ENCODE measurements around the gene SYNRG. TPM values are rescaled to one million over a fixed set of nuclear protein-coding genes. Genes with fewer than 3 reads are reported as not detected.
"Not testable (repeated sequence)": the region's sequence is repeated elsewhere in the genome, so short reads cannot be mapped to it uniquely, and the experiment has no call there.

Gene SYNRG
- total RNA-seq, 4 donors from 2014 or later, result 17.4 to 33.1 (median 22.7) TPM

GRCh38 chr17:37614391-37614790 is 5.2 kb upstream of the SYNRG start:
- DNase-seq (ENCODE audit: low spot score), result no peak
- TF ChIP-seq, protein P1, sequence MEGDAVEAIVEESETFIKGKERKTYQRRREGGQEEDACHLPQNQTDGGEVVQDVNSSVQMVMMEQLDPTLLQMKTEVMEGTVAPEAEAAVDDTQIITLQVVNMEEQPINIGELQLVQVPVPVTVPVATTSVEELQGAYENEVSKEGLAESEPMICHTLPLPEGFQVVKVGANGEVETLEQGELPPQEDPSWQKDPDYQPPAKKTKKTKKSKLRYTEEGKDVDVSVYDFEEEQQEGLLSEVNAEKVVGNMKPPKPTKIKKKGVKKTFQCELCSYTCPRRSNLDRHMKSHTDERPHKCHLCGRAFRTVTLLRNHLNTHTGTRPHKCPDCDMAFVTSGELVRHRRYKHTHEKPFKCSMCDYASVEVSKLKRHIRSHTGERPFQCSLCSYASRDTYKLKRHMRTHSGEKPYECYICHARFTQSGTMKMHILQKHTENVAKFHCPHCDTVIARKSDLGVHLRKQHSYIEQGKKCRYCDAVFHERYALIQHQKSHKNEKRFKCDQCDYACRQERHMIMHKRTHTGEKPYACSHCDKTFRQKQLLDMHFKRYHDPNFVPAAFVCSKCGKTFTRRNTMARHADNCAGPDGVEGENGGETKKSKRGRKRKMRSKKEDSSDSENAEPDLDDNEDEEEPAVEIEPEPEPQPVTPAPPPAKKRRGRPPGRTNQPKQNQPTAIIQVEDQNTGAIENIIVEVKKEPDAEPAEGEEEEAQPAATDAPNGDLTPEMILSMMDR (IDR thresholded peaks at IDR 0.05), result no peak
- no peak for ATAC-seq (ENCODE audit: low FRiP score)

- DNase-seq (ENCODE audit: low spot score) (no peak), ATAC-seq (ENCODE audit: low FRiP score) (no peak)
- TF ChIP-seq, protein P1 (IDR thresholded peaks at IDR 0.05), result no peak
Measured at GRCh38 chr17:37610971-37611370, 1.8 kb upstream of the SYNRG start.

- not testable (repeated sequence) for ATAC-seq (ENCODE audit: low FRiP score)
Measured at GRCh38 chr17:37610041-37610420, 813 bp upstream of the SYNRG start.

DNA sequence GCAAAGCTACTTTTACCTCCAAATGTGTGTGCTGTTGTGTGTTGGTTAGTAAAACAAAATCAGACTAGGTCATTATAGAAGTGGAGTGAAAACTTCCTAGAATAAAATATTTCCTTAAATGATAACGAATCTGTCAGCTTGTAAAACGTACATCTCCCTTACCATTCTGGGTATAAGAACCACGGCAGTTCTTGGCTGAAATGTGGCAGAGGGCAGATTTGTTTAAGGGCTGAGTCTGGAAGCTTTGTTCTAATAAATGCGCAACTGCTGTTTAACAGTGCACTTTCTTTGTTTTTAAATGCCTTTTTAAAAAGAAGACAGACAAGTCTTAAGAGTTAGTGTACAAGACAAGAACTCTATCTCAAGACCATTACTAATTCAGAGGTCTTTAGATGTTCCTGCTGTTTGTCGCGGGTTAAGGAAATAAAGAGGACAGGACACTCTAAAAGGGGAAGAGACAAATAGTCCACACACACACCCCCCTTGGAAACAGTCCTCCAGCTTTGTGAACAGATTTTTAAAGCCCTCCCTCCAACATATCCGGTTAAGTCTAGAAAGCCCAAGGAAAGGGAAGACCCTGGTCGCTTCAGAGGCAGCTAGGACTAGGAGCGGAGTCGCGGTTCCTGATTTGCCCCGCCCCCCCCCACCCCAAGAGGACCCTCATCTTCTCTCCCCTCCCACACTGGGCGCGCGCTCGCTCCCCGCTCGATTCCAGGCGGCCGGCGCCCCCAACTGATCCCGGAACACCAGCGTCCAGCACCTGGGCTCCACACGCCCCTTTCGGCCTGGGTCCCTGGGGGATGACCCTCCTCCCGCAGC is 658 bp downstream of the SYNRG start:
- TF ChIP-seq, protein P1 (IDR thresholded peaks at IDR 0.05), result no peak
- DNase-seq (ENCODE audit: low spot score) (no peak), ATAC-seq (ENCODE audit: low FRiP score) (peak; percentile 57)

More at GRCh38 chr17:37610041-37610420, 813 bp upstream of the SYNRG start:
- not testable (repeated sequence) for DNase-seq (ENCODE audit: low spot score)

GRCh38 chr17:37607637-37608331 is 1.4 kb downstream of the SYNRG start:
- TF ChIP-seq, protein P1 (IDR thresholded peaks at IDR 0.05), result no peak
- ATAC-seq (ENCODE audit: low FRiP score), result no peak
- no peak for DNase-seq (ENCODE audit: low spot score)

DNA sequence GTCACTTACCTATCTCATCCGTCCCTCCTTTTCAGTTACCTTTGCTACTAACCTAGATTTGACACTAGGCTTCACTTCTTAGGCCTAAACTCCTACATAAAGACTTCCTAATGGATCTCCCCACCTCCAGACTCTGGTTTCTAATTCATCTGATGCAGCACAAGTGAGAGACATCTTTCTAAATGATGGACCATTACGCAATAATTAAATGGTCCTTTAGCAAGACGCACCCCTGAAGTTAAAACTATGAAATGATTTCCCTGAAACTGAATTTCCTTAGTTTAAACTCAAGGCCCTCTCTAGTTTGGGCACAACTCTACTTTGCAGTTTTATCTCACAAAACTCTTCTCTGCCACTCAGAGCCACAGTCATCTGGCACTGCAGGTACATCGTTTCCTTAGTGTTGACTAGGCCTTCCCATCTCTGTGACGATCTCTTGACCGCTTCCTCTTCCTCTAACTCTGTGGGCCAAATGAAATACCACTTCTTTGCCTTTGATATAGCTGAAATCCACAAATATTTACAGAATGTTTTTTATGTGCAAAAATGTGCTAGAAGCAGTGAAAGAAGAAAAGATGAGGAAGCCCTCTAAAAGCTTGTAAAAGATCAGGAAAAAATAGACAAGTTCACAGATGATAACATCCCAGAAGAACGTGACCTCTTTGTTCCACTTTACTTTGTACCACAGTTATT is 3.3 kb downstream of the SYNRG start:
- DNase-seq (ENCODE audit: low spot score), result no peak
- no peak for ATAC-seq (ENCODE audit: low FRiP score)
- TF ChIP-seq, protein P1 (IDR thresholded peaks at IDR 0.05), result no peak

- no peak for DNase-seq (ENCODE audit: low spot score)
- no peak for ATAC-seq (ENCODE audit: low FRiP score)
- TF ChIP-seq, protein P1 (IDR thresholded peaks at IDR 0.05), result no peak
Measured at GRCh38 chr17:37605081-37605480, 4.1 kb downstream of the SYNRG start.
